ENCODE results near the gene DAGLA. TPM values are rescaled to one million over a fixed set of nuclear protein-coding genes. Genes with fewer than 3 reads are reported as not detected.
A peak's percentile ranks its signal among the peaks of the same experiment; 100 is the strongest.
"Not testable (repeated sequence)": the region's sequence is repeated elsewhere in the genome, so short reads cannot be mapped to it uniquely, and the experiment has no call there.

Gene DAGLA
- total RNA-seq, 1 donor from 2014 or later, result 4.3 TPM

DNA sequence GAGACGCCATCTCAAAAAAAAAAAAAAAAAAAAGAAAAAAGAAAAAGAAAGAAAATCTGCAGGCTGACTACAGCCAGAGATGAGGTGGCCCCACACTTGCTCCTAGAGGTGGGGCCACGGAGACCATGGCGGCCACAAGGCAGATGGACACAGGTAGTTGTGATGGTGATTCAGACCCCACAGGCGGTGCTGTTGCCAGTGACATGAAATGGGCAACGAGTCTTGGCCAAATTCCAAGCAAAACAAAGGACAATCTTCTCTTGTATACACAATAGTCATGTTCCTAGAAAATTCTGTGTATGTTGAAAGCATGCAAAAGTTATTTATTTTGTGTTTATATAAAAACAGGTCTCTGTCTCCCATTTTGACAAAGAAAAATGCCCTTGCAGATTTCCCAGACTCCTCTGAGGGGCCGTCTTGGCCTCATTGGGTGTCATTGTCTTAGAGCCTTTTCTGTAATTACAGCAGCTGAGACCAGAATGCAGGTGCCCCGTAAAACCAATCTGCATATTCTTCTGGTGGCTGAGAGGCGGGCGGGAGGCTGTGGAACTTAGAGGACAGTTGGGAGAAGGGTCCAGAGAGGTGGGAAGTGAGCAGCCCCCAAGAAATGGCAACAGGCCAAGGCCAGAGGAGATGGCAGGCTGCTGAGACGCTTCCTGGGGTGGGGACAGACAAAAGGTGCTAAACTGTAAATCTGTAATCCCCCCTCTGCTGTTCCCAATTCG is 22.5 kb upstream of the DAGLA start:
- DNase-seq (ENCODE audit: missing footprints) (no peak), ATAC-seq (no peak)
- intact Hi-C loops (cut with DNase I), result no loop called here

DNA sequence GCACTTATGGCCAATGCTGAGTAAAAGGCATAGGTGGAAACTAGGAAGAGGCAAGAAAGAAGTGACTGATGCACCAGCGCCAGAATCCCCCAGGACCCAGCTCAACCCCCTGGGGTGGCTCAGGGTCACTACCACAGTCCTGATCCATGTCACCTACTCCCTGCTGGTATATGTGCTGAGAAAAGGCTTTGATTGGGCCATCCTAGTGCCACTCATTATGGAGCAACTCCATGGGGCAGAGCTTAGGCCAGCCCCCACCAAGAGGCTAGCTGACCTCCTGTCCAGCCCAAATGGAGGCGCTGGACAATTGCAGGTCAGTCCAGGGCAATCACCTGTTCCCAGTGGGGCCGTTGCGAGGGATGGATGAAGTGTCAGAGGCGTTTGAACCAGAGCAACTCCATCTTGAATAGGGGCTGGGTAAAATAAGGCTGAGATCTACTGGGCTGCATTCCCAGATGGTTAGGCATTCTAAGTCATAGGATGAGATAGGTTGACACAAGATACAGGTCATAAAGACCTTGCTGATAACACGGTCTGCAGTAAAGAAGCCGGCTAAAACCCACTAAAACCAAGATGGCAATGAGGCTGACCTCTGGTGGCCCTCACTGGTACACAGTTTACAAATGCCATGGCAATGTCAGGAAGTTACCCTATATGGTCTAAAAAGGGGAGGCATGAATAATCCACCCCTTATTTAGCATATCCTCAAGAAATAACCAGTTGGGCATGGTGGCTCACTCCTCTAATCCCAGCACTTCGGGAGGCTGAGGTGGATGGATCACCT is 20.6 kb upstream of the DAGLA start:
- intact Hi-C loops (cut with DNase I), result no loop called here
- ATAC-seq (no peak), DNase-seq (ENCODE audit: missing footprints) (no peak)

DNA sequence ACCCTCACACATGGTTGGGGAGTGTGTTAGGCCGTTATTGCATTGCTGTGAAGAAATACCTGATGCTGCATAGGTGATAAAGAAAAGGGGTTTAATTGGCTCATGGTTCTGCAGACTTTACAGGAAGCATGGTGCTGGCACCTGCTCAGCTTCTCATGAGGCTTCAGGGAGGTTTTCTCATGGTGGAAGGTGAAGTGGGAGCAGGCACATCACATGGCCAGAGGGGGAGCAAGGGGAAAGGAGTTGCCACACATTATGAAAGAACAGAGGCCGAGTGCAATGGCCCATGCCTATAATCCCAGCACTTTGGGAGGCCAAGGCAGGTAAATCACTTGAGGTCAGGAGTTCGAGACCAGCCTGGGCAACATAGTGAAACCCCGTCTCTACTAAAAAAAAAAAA is 19.2 kb upstream of the DAGLA start:
- intact Hi-C loops (cut with DNase I); ATAC-seq; DNase-seq (ENCODE audit: missing footprints): not testable (repeated sequence)

DNA sequence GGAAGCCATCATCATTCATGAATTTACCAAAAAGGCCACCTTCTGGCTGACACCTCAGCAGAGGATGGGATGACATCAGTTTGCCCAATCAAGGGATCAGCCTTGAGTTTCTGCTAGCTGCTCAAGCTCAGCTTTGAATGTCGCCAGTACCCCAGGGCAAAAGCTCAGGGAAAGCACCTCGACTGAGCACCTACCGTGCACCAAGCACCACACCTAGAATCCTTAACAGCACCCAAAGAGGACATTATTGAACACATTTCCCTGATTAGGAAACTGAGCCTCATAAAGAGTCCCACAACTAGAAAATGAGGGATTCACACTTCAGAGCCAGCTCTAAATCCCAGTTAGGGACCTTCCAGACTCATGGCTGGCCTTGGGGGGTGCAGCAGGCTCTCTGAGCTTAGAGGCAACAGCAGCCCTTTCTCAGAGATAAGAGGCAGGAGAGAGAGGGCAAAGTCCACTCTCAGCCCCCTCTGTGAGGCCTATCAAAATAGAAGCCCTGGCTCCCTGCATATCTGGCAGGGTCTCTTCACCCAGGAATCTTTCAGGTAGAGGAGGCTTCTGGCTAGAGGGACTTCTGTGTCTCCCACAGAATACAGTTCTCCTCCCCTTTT is 13.4 kb upstream of the DAGLA start:
- intact Hi-C loops (cut with DNase I), result no loop called here
- DNase-seq (ENCODE audit: missing footprints), result no peak
- no peak for ATAC-seq

DNA sequence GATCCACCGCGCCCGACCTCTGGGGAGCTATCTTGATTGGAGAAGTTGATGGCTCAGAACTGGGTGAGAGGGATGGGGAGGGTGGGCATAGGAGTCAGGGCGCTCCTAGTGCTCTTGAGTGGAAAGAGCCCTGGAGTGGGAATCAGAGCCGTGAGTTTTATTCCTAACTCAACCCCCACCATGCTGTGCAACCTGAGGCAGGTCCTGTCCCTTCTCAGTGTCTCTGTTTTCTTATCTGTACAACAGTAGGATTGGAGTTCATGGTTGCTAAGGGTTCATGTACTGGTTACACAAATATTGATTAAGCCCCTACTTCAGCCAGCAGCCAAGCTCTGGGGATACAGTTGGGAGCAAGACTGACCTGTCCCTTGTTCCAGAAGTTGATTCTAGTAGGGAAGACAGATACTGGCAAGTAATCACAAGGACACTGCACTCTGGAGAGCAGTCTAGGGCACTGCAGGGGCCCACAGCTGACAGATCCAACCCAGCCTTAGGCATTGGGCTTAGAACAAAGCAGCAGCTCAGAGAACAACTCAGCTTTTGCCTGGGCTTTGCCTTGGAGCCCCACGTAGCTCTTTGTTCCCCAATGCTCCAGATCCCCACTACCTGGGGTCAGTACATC is 12.4 kb upstream of the DAGLA start:
- DNase-seq (ENCODE audit: missing footprints), result no peak
- ATAC-seq, result peak; percentile 20
- intact Hi-C loops (cut with DNase I), result no loop called here

DNA sequence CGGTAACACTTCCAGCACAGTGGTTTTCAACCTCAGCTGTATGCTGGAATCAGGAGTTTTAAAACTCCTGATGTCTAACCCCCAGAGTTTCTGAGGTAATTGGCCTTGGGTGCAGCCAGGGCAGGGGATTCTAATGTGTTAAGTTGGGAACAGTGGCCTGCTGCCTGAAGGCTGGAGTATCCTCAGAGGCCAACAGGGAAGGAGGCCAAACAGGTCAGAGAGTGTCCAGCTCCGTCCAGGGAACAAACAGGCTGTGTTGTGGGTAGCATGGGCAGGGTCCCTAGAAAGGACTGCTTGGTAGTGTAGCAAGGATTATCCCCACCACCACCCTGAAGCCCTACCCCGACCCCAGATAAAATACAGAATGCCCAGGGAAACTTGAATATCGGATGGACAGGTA is 10.8 kb upstream of the DAGLA start:
- intact Hi-C loops (cut with DNase I), result no loop called here
- peak; percentile 35 for ATAC-seq
- no peak for DNase-seq (ENCODE audit: missing footprints)

DNA sequence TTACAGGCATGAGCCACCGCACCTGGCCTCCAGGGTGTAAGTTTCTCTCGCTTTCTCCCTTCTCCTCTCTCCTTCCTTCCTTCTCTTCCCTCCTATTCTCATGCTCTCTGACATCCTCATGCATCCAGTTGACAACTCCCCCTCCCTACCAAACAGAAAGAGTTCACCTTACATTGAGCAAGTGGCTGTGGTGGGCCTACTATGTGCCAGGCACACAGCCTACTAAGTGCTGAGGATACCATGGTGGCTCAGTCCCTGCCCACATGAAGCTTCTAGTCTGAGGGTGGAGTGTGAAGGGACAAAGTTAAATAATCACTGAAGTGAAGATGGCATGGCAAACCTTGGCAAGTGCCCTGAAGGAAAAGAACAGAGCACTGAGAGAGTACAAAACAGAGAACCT is 9.6 kb upstream of the DAGLA start:
- ATAC-seq (no peak), DNase-seq (ENCODE audit: missing footprints) (peak; percentile 9)
- intact Hi-C loops (cut with DNase I), result no loop called here

DNA sequence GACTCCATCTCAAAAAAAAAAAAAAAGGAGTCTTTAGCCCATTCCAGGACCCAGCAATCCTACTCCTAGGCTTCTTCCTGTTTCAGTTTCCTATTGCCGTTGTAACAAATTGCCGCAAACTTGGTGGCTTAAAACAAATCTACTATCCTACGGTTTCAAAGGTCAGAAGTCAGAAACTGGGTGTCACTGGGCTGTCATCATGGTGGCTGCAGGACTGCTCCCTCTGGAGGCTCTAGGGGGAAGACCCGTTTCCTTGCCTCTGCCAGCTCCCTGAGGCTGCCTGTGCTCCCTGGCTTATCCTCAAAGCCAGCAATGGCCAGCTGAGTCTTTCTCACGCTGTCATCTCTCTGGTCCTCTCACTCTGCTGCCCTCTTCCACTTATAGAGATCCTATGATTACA is 8.7 kb upstream of the DAGLA start:
- intact Hi-C loops (cut with DNase I), result no loop called here
- ATAC-seq (no peak), DNase-seq (ENCODE audit: missing footprints) (peak; percentile 46)

DNA sequence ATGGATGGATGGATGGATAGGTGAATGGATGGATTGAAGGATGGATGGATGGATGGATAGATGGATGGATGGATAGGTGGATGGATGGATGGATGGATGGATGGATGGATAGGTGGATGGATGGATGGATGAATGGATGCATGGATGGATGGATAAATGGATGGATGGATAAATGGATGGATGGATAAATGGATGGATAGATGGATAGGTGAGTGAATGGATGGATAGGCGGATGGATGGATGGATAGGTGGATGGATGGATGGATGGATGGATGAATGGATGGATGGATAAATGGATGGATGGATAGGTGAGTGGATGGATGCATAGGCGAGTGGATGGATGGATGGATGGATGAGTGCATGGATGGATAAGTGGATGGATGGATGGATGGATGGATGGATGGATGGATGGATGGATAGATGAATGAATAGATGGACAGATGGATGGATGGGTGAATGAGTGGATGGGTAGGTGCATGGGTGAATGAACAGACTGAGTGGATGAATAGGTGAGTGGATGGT is 6.2 kb upstream of the DAGLA start:
- DNase-seq (ENCODE audit: missing footprints); ATAC-seq; intact Hi-C loops (cut with DNase I): not testable (repeated sequence)

DNA sequence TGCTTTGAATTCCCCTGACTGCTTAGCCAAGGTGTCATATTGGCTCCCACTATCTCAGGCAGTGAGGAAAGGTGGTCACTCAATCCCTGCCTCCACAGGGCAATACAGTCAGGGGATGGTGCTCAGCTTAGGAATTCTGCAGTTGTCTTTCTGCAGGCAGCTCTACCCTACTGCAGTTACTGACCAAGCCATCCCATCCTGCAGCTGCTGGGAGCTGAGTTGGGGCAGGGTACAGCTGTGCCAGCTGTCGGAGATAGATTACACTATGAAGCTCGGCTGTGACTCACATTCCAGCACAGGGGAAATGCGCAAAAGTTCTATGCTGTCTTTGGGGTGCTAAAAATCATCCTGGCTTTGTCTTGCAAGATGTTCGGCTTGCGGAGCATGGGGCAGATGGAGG is 4.4 kb upstream of the DAGLA start:
- peak; percentile 13 for DNase-seq (ENCODE audit: missing footprints)
- intact Hi-C loops (cut with DNase I), result no loop called here
- no peak for ATAC-seq

DNA sequence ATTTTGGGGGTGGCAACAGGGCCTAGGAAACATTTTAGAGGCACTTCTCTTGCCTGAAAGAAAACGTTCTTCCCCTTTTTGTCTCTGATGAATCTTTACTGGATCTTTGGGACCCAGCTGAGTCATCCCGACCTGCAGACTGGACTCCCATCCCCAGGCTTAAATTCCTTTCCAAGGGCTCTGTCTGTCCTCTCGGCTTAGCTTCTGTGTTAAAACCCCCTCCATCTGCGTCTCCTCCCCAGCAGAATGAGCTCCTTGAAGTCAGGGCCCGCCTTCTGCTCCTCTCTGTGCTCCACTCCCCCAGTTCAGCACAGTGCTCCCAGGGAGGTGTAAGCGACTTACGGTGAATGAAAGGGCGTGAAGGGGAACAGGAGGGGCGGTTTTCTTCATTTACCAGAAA is 895 bp upstream of the DAGLA start:
- ATAC-seq (no peak), DNase-seq (ENCODE audit: missing footprints) (peak; percentile 22)
- intact Hi-C loops (cut with DNase I), result no loop called here

DNA sequence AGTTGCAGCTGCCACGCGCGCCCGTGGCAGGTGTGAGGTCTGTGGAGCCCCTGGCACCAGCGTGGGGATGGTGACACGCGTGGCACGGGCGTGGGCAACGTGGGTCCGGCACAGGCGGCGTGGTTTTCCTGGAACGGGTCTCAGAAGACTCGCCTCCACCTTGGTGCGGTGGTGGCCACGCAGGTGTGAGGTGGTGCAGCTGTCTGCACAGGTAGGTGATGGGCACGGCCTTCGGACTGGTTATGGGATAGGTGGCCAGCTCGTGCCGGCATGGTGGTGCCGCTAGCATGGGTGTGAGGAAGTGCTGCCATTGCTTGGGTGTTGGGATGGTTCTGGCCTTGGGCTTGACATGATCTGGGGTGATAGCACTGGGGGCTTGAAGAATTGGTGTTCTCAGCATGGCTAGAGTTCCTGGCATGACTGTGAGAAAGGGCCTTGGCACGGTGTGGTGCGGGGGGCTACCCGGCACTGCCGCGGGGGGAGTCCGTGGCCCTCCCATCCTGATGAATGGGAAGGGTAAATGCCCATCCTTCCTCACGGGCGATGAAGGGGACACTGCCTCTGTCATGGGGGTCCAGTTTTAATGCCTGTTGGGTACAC is 531 bp downstream of the DAGLA start:
- DNase-seq (ENCODE audit: missing footprints) (peak; percentile 53), ATAC-seq (no peak)
- intact Hi-C loops (cut with DNase I), result loop anchor here (1.0 kb wide), 1 partner anchor 53 kb away; no protein-coding TSS in a partner anchor

DNA sequence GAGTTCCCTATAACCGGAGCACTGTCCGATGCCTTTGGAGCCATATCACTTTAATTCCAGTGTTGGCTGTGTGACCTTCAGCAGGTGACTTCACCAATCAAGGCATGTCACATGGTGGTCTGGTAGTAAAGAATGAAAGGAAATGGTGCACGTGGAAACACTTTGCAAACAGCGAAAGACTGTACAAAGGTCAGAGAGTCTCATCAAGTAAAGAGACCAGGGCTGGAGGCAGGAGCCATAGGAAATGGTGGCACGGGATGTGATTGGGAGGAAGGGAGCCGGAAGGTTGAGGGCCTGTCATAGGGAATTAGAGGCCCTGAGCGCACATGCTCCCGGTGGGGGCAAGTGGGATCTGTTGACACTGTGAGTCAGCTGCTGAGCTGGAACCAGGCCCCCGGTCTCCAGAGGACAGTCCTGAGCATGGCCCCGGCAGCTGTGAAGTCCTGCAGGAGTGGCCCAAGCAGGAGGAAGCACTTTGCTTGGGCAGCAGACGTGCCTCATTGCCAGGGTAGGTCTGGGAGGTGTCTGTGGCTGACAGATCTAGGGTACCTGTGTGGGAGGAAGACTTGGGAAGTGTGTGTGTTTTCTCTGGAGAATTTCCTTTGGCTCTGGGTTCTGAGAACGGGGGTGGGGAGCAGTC is 2.0 kb downstream of the DAGLA start:
- peak; percentile 50 for ATAC-seq
- intact Hi-C loops (cut with DNase I), result no loop called here
- peak; percentile 75 for DNase-seq (ENCODE audit: missing footprints)

DNA sequence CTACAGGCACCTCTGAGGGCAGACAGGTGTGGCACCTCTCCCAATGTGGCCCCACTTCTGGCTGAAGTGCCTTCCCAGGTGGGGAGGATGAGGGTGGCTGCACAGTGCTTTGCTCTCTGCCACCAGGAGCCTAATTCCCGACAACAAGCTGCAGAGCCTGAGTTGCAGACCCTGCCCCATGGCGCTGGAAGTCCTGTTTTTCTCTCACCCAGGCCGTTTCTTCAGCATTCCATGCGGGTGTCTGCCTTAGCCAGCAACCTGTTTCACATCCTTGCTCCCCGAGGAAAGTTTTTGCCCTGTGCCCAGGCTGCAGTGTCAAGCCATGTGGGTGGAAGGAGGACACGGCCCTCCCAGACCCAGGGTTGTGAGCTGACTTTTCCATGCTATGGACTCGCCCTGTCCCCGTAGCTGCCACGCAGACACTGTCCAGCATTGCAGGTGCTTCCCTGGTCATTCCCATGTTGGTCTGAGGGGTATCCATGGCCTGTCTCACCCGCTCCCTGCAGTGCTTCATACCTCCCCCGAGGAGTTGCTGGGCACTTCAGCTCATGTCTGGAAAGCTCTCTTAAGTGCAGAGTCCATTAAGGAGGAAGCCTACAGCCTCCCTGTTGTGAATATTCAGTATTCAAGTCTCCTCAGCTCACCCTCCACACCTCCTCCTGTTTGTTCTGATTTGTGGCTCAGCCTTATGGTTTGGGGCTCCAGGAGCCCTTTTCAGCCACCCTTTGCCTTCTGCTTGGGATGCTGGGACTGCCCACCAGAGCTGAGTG is 2.9 kb downstream of the DAGLA start:
- intact Hi-C loops (cut with DNase I), result no loop called here
- DNase-seq (ENCODE audit: missing footprints) (peak; percentile 49), ATAC-seq (no peak)

DNA sequence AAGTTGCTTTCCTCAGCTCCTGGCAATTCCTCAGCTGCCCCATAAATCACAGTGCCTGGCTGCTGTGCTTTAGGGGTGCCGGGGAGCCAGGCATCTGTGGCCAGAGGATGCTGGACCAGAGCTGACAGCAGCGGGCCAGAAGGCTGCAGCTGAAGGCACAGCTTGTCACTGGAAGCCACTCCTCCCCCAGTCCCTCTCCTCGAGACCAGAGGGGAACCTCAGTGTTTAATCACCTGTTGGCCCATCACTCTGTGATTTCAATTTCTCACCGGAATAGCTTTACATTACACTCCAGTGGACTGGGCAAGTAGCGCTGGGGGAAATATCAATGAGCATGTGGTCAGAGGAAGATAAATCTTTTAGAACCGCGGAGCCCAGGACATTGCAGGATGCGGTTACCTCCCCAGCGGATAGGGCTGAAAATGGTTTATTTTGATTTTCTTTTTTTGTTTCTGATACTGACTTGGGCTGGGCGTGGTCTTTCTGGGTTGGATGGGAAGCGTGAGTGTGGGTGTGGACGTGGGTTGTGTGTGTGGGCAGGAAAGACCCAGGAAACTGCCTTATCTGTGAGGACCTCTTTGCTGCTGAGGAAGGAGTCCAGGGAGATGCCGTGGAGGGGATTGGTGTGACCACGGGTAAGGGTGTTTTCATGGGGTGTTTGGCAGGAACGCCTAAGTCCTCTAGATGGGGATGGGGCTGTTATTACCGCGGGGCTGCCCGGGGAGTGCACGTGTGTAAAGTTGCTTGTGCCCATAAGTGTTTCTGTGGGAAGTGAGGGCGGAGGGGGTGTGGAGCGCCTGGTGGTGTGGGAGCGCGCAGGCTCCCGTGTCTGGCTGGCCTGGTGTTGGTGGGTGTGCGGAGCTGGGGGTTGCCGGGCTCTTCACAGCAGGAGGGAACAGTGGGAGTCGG is 4.0 kb downstream of the DAGLA start:
- ATAC-seq (no peak), DNase-seq (ENCODE audit: missing footprints) (peak; percentile 54)
- intact Hi-C loops (cut with DNase I), result no loop called here

DNA sequence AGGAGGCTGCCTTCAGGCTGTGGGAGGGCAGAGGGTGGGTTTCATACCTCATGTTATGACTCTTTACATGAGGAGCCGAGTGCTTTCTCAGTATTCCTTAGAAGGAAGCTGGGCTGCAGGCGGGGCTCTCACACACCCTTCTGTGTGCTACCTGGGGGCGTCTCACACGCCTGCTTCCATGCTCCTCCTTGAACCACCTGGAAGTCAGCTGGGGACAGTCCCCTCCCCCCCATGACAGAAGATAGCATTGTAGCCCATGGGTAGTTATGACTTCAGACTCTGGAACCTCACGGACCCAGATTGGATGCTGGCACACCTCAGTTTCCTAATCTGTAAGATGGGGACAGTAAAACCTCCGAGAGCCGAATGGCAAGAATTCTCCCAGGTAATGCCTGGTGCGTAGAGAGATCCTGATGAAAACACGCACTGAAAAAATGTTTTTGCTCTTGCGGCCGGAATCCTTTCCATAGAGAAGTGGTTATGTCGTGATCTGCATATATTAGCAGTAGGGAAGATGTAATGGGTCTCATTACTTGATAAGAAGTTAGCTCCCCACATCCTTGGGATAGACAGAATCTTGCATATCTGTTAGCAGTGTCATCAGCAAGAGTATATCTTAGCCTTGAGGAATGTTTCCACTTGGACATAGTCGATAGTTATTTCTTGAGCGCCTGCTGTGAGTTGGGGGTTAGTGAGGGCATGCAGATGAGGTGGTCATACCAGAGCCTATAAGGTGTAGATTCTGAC is 4.9 kb downstream of the DAGLA start:
- intact Hi-C loops (cut with DNase I), result no loop called here
- ATAC-seq (no peak), DNase-seq (ENCODE audit: missing footprints) (no peak)
